AG09319 (cell line): ENCODE measurements around the gene ANKRA2.

ENCODE experiments used
- DNase-seq: peaks from one replicate; pipeline ENCODE4 v3.0.0-alpha.2; 2010; ENCODE audit warnings: low read depth; ENCODE audit errors: extremely low read depth
- CTCF ChIP-seq: IDR thresholded peaks from 2 replicates; pipeline ENCODE4 v1.5.1; 2011; ENCODE audit warnings: low read depth, mild to moderate bottlenecking, inconsistent platforms, low read length, moderate library complexity

Gene ANKRA2

DNA sequence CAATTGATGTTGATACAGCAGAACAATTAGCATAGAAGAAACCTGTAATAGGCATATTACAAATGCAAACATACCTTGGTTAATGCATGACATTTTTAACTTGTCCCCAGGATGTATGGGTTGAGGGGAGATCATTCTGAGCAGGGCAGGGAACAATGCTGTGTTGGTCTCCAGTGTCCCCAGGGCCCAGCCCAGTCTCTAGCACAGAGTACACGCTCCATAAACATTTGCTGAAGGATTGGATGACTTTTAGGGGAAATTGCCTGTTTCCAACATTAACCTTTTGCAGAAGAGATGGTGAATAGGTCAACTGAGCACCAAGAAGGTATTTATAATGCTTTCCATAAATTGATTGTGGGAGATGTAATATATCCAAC, 20.0 kb downstream of the ANKRA2 start:
- no peak for DNase-seq
- no peak for TF ChIP-seq CTCF

DNA sequence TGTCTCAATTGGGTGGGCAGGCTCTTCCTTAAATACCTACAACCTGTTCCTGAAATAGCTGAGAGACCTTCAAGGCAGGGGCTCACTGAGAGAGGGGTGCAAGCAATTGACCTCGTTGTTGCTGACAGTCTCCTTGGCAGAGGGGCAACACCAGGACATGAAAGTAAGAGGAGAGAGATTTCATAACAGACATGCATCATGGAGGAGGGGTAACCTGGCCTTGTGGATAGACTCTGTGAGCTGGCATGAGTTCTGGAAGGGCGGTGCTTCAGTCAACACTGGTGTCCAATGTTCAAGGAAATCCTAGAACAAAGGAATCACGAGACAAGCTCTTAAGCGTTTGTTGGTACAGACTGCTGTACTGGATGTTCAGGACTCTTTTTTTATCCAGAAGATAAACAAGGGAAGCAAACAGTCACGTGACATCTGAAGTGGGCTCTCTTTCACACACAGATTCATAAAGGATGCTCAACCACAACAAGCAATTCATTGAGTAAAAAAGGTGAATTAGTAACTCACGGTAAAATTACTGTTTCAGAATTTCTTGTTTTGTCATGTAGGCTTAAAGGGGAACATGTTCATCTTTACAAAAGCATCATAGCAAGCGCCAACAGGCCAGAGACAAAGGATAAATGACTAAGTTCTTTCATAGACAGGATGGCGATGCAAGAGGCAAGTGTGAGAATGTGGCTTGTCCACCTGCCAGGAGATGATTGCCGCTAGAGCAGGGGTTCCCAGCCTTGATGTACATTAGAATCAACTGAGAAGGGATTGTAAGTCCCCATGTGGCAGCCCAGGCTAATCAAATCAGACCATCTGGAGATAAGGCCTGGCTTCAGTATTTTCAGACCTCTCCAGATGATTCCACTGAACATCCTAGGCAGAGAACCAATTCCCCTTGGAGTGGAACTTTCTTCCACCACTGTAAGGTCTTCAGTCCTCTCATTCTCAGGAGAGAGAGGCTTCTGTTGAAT, 20.7 kb downstream of the ANKRA2 start:
- TF ChIP-seq CTCF, result no peak
- DNase-seq, result no peak

DNA sequence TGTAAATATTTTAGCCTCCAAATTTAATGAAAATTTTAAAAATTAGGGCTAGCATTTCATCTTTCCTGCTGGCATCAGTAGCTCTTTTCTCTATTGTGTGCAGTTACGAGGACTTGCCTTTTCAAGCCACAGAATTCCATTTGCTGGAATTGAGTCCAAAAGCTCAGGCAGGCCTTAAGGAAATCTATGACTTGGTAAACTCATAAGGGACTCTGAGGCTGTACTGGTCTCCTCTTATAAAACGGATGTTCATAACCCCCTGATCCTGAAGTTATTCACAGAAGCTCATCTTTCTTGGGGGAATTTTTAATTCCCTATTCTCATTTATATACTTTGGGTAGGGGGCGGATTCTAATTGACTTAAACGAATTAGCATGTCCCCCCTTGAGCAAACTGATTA, 23.4 kb downstream of the ANKRA2 start:
- TF ChIP-seq CTCF, result no peak
- no peak for DNase-seq

DNA sequence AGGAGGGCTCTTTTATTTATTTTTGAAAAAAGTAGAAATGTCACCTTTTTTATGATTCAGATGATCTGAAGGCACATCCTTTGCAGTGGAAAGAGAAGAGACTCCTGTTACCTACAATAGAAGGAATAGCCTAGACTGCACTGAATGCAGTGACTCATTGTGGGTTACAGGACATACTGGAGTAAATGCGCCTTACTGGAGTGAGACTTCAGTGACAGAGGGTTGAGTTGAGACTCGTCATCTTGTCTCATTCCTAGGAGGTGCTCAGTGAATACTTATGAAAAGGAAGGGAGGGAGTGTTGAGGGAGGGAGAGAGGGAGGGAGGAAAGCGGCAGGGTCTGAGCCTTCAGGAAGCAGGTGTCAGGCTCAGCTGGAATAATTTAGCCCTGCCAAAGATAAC, 25.2 kb downstream of the ANKRA2 start:
- no peak for TF ChIP-seq CTCF
- DNase-seq, result no peak

GRCh38 chr5:73539730-73540129, 25.7 kb downstream of the ANKRA2 start:
- DNase-seq, result no peak
- no peak for TF ChIP-seq CTCF

- DNase-seq, result no peak
- no peak for TF ChIP-seq CTCF
Observed at GRCh38 chr5:73534971-73535370, 30.5 kb downstream of the ANKRA2 start.

DNA sequence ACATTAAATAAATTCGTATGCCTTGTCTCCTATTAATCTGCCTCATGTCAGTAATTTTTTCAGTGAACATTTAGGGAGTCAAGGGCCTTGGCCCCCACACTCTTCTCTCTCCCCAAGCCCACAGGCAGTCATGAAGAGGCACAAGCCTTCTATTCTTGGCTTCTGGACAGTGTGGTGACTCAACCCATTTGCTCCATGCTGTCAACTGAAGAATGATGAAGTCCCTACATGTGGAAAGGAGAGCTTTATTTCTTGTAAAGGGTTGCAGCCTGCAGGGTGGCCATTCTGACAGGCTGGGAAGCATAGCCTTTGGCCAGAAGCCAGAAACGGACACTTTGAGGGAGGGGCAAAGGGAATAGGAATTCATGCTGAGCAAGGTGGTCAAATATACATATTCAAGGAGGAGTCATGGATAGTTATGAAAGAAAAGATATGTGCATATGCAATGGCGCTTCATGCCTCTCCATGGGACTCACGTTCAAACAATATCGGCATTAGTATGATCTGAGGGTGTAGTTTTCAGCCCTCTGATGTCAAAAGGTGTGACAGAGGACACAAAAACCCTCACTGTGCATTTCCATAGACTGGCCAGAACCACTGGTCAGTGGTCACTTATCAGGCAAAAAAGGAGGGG, 31.3 kb downstream of the ANKRA2 start:
- no peak for DNase-seq
- TF ChIP-seq CTCF, result no peak
